HG02642 (cell line): ENCODE results near the gene OR10D3.
A peak's percentile ranks its signal among the peaks of the same experiment; 100 is the strongest.
"Not testable (repeated sequence)": the region's sequence is repeated elsewhere in the genome, so short reads cannot be mapped to it uniquely, and the experiment has no call there.

Source experiments
- ATAC-seq: cut with Tn5 transposase; IDR thresholded peaks from one replicate; pipeline ENCODE4 v1.9.1; 2021; ENCODE audit warnings: mild to moderate bottlenecking; ENCODE audit not compliant: unreplicated experiment, poor library complexity

The OR10D3 gene

GRCh38 chr11:124193221-124194010, 10.3 kb downstream of the OR10D3 start:
- ATAC-seq = peak; percentile 49

DNA sequence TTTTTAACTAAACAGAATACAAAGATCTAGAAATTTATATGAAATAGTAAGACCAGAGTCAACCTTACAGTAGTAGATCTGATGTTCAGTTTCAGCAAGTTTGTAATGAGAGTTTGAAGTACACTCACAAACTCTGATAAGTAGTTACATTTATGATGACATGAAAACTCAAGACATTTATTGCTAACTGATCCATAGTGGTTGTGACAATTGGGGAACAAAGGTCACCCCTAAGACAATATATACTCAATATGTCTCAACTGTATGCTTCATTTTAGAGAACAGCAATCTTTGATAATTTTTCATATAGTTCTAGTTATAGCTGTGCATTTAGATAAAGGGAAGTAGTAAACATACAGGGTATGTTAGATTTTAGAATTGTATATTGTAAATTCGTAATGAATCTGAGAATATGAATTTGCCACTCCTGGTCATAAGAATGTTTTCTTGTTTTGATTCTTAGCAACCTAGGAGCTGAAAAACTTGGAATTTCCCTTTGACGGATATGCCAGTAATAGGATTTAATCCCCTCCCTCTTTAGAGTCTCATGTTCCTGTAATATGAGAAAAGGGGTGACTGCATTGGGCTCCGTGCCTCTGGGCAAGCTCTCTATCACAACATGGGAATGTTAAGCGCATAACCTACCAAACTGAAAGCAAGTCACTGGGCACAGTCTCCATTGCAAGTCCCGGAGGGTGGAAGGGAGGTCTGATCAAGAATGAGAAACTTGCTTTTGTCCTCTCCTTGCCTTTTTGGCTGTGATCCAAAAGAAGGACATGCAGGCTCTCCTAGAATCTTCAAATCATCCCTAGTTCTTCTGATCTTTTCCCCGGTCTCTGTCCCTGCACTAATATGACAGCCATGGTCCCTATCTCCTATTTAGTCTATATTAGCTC, 11.4 kb downstream of the OR10D3 start:
- no peak for ATAC-seq

- peak; percentile 82 for ATAC-seq
These were observed 12.1 kb downstream of the OR10D3 start for GRCh38 chr11:124195189-124195734.

DNA sequence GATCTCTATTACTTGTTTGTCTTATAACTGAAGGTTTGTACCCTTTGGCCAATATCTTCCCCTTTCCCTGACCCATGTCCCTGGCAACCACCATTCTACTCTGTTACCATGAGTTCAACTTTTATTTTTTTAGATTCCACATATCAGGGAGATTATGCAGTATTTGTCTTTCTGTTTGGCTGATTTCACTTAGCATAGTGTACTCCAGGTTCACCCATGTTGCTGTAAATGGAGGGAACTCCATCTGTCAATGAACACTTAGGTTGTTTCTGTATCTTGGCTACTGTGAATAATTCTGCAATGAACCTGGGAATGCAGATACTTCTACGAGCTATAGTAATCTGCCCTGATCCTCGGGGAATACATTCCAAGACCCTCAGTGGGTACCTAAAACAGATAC, 14.9 kb downstream of the OR10D3 start:
- ATAC-seq = no peak

GRCh38 chr11:124198897-124199296, 15.8 kb downstream of the OR10D3 start:
- ATAC-seq = no peak

GRCh38 chr11:124199702-124200101, 16.6 kb downstream of the OR10D3 start:
- ATAC-seq = no peak

DNA sequence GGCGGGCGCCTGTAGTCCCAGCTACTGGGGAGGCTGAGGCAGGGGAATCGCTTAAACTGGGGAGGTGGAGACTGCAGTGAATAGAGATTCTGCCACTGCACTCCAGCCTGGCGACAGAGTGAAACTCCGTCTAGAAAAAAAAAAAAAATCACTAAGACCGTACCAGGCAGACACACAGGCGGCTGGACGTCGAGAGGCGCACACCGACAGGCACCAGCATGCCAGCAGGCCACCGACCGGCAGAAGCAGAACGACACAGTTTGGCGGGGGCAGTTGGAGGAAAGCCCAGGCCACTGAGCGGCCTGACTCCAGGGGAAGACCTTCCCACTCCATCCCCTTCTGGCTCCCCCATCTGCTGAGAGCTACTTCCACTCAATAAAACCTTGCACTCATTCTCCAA, 17.5 kb downstream of the OR10D3 start:
- ATAC-seq = no peak

- ATAC-seq = no peak
These were observed 19.8 kb downstream of the OR10D3 start for GRCh38 chr11:124202951-124203350.

GRCh38 chr11:124204008-124204407, 20.9 kb downstream of the OR10D3 start:
- ATAC-seq = no peak

DNA sequence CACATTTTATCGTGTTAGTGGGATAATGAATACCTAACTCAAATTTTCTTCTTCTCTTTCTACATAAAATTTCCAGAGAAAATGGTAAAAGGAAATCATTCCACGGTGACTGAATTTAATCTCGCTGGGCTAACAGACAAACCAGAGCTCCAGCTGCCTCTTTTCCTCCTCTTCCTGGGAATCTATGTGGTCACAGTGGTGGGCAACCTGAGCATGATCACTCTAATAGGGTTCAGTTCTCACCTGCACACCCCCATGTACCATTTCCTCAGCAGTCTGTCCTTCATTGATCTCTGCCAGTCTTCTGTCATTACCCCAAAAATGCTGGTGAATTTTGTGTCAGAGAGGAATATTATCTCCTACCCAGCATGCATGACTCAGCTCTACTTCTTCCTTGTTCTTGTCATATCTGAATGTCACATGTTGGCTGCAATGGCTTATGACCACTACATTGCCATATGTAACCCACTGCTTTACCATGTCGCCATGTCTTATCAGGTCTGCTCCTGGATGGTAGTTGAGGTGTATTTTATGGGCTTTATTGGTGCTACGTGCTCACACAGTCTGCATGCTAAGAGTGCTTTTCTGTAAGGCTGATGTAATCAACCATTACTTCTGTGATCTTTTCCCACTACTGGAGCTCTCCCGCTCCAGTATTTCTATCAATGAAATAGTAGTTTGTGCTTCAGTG, 24.1 kb downstream of the OR10D3 start:
- no peak for ATAC-seq

DNA sequence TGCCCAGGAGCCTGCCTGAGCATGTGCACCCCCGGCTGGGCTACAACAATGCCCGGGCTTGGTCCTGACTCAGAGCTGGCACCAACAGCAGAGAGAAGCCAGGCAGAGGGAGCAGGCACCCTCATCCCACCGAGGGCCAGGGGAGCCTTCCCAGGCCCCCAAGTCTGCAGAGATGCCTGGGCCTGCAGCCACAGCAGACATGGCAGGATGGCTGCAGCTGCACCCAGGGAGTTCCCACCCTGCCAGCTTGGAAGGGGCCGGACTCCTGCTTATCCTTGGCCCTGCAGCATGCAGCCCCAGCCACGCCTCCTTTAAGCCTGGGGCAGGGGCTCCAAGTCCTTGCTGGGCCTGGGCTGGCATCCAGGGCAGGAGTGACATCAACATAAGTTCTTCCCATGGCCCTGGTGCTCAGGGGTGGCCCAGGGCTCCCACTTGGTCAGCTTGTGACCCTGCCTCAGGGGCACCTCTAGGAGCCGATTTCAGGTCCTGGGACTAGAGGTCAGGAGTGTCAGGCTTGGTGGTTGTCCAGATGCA, 26.7 kb downstream of the OR10D3 start:
- no peak for ATAC-seq

DNA sequence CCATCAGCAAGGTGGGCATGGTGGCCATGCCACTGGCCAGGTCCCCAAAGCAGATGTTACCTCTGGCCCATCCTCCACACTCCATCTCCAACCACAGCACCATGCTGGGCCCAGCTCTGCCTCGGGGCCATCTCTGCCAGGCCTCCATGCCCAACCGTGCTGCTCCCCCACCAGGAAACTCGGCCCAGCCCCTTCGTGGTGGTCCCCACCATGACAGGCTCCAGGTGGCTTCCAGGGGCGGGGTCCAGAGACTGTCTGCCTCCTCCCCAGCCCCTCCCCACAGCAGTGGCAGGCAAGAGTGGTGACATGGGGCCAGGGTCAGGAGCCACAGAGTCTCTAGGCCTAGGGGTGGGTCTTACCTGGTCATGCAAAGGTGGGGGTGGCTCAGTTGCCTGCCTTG, 27.3 kb downstream of the OR10D3 start:
- no peak for ATAC-seq

- no peak for ATAC-seq
These were observed 28.2 kb downstream of the OR10D3 start for GRCh38 chr11:124211321-124211720.

GRCh38 chr11:124214027-124214426, 30.9 kb downstream of the OR10D3 start:
- ATAC-seq = no peak

GRCh38 chr11:124219126-124219525, 36.0 kb downstream of the OR10D3 start:
- no peak for ATAC-seq

- ATAC-seq = no peak
These were observed 39.3 kb downstream of the OR10D3 start for GRCh38 chr11:124222407-124222806.

DNA sequence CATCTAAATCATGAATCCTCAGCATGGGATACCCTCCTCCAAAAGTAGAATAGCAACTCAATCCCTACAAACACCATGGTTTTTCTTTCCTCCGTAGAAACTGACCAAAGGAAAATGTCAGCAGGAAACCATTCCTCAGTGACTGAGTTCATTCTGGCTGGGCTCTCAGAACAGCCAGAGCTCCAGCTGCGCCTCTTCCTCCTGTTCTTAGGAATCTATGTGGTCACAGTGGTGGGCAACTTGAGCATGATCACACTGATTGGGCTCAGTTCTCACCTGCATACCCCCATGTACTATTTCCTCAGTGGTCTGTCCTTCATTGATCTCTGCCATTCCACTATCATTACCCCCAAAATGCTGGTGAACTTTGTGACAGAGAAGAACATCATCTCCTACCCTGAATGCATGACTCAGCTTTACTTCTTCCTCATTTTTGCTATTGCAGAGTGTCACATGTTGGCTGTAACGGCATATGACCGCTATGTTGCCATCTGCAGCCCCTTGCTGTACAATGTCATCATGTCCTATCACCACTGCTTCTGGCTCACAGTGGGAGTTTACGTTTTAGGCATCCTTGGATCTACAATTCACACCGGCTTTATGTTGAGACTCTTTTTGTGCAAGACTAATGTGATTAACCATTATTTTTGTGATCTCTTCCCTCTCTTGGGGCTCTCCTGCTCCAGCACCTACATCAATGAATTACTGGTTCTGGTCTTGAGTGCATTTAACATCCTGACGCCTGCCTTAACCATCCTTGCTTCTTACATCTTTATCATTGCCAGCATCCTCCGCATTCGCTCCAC, 41.7 kb downstream of the OR10D3 start:
- ATAC-seq = not testable (repeated sequence)

GRCh38 chr11:124225471-124225870, 42.3 kb downstream of the OR10D3 start:
- no peak for ATAC-seq

- ATAC-seq = no peak
These were observed 50.2 kb downstream of the OR10D3 start for GRCh38 chr11:124233376-124233775.
